H9 (cell line): ENCODE measurements around the gene VIM. TPM values are rescaled to one million over a fixed set of nuclear protein-coding genes. Genes with fewer than 3 reads are reported as not detected.

ENCODE experiments used
- DNase-seq: peaks from one replicate; pipeline ENCODE4 v3.0.0-alpha.2; 2017
- H2AFZ ChIP-seq: one replicate; pipeline ENCODE4 v1.6.1; 2013; ENCODE audit warnings: mild to moderate bottlenecking, low read length, control low read depth, moderate library complexity
- H2AK5ac ChIP-seq: 2 replicates; pipeline ENCODE4 v1.6.1; 2013; ENCODE audit warnings: low read length, control low read depth, mixed read lengths; ENCODE audit not compliant: insufficient read length
- H2BK120ac ChIP-seq: one replicate; pipeline ENCODE4 v1.6.1; 2013; ENCODE audit warnings: low read depth, mild to moderate bottlenecking, low read length, control low read depth, inconsistent platforms; ENCODE audit not compliant: poor library complexity, severe bottlenecking
- H2BK12ac ChIP-seq: 2 replicates; pipeline ENCODE4 v1.6.1; 2013; ENCODE audit warnings: low read length, control low read depth, mixed read lengths, low read depth; ENCODE audit not compliant: insufficient read length
- H2BK15ac ChIP-seq: 2 replicates; pipeline ENCODE4 v1.6.1; 2013; ENCODE audit warnings: low read depth, low read length, control low read depth
- H2BK20ac ChIP-seq: one replicate; pipeline ENCODE4 v1.6.1; 2013; ENCODE audit warnings: low read depth, mild to moderate bottlenecking, low read length, control low read depth, inconsistent platforms; ENCODE audit not compliant: poor library complexity, severe bottlenecking
- H2BK5ac ChIP-seq: 2 replicates; pipeline ENCODE4 v1.6.1; 2013; ENCODE audit warnings: low read length, control low read depth, mixed read lengths; ENCODE audit not compliant: insufficient read length
- H3K14ac ChIP-seq: 2 replicates; pipeline ENCODE4 v1.6.1; 2013; ENCODE audit warnings: low read length, control low read depth; ENCODE audit not compliant: insufficient read depth
- H3K18ac ChIP-seq: 2 replicates; pipeline ENCODE4 v1.6.1; 2013; ENCODE audit warnings: low read depth, mild to moderate bottlenecking, mixed read lengths, low read length, control low read depth; ENCODE audit not compliant: insufficient read length
- H3K23ac ChIP-seq: 2 replicates; pipeline ENCODE4 v1.6.1; 2013; ENCODE audit warnings: low read length, control low read depth, mixed read lengths, low read depth; ENCODE audit not compliant: insufficient read length
- H3K23me2 ChIP-seq: 2 replicates; pipeline ENCODE4 v1.6.1; 2013; ENCODE audit warnings: low read depth, mild to moderate bottlenecking, mixed read lengths, low read length, control low read depth; ENCODE audit not compliant: insufficient read length, poor library complexity, severe bottlenecking
- H3K27ac ChIP-seq: 2 replicates; pipeline ENCODE4 v1.5.1; 2013; ENCODE audit warnings: low read length, control low read depth, mixed read lengths, low read depth; ENCODE audit not compliant: insufficient read length
- H3K27me3 ChIP-seq: 2 replicates; pipeline ENCODE4 v1.6.1; 2013; ENCODE audit warnings: low read length, control low read depth, inconsistent platforms; ENCODE audit not compliant: insufficient read depth
- H3K4ac ChIP-seq: 2 replicates; pipeline ENCODE4 v1.6.1; 2013; ENCODE audit warnings: low read depth, mild to moderate bottlenecking, control low read depth, inconsistent platforms, low read length, moderate library complexity
- H3K4me1 ChIP-seq: 2 replicates; pipeline ENCODE4 v1.6.1; 2013; ENCODE audit warnings: low read length, control low read depth, inconsistent platforms; ENCODE audit not compliant: insufficient read depth
- H3K4me2 ChIP-seq: 2 replicates; pipeline ENCODE4 v1.6.1; 2013; ENCODE audit warnings: low read length, control low read depth, mixed read lengths; ENCODE audit not compliant: insufficient read length, insufficient read depth
- H3K56ac ChIP-seq: 2 replicates; pipeline ENCODE4 v1.6.1; 2013; ENCODE audit warnings: low read depth, mild to moderate bottlenecking, mixed read lengths, low read length, control low read depth; ENCODE audit not compliant: insufficient read length
- H3K79me1 ChIP-seq: 2 replicates; pipeline ENCODE4 v1.6.1; 2013; ENCODE audit warnings: low read depth, mild to moderate bottlenecking, moderate library complexity, low read length, control low read depth, inconsistent platforms; ENCODE audit not compliant: insufficient read depth, poor library complexity, severe bottlenecking
- H3K79me2 ChIP-seq: 2 replicates; pipeline ENCODE4 v1.6.1; 2013; ENCODE audit warnings: low read length, control low read depth, inconsistent platforms; ENCODE audit not compliant: insufficient read depth
- H3K9ac ChIP-seq: 2 replicates; pipeline ENCODE4 v1.6.1; 2013; ENCODE audit warnings: low read length, control low read depth, mixed read lengths; ENCODE audit not compliant: insufficient read length; ENCODE audit errors: extremely low read depth
- H3K9me3 ChIP-seq: one replicate; pipeline ENCODE4 v1.6.1; 2013; ENCODE audit warnings: low read depth, low read length, inconsistent platforms; ENCODE audit not compliant: control insufficient read depth
- H3T11ph ChIP-seq: one replicate; pipeline ENCODE4 v1.6.1; 2013; ENCODE audit warnings: mild to moderate bottlenecking, low read length, control low read depth, inconsistent platforms
- H4K20me1 ChIP-seq: one replicate; pipeline ENCODE4 v1.6.1; 2013; ENCODE audit not compliant: control insufficient read depth, insufficient read length, insufficient read depth
- H4K5ac ChIP-seq: 2 replicates; pipeline ENCODE4 v1.6.1; 2013; ENCODE audit warnings: low read depth, mild to moderate bottlenecking, mixed read lengths, low read length, control low read depth; ENCODE audit not compliant: insufficient read length
- H4K8ac ChIP-seq: replicated peaks from 2 replicates; pipeline ENCODE4 v1.6.1; 2013; ENCODE audit warnings: low read length, control low read depth, mixed read lengths, low read depth; ENCODE audit not compliant: insufficient read length
- H4K91ac ChIP-seq: 2 replicates; pipeline ENCODE4 v1.6.1; 2013; ENCODE audit warnings: low read depth, mild to moderate bottlenecking, moderate library complexity, mixed read lengths, low read length, control low read depth; ENCODE audit not compliant: insufficient read length
- H3K27ac Mint-ChIP-seq, 3 experiments: 2 replicates in 2 of 3; 3 replicates in 1 of 3; pipeline ENCODE4 v1.8.0; 2020 to 2021; ENCODE audit warnings: mixed read lengths in 3 of 3, mild to moderate bottlenecking in 1 of 3, moderate library complexity in 1 of 3
- H3K27me3 Mint-ChIP-seq: 2 replicates; pipeline ENCODE4 v1.8.0; 2021; ENCODE audit warnings: low read depth, mild to moderate bottlenecking, moderate library complexity, mixed read lengths
- H3K36me3 Mint-ChIP-seq, 3 experiments: 2 replicates in 2 of 3; 3 replicates in 1 of 3; pipeline ENCODE4 v1.8.0; 2020 to 2021; ENCODE audit warnings: low read depth in 3 of 3, mixed read lengths in 3 of 3; ENCODE audit not compliant: insufficient read depth in 1 of 3
- H3K4me1 Mint-ChIP-seq, 2 experiments: 2 replicates each; pipeline ENCODE4 v1.8.0; 2020; ENCODE audit warnings: mixed read lengths in 2 of 2
- H3K4me3 Mint-ChIP-seq, 2 experiments: 2 replicates in 1 of 2; 3 replicates in 1 of 2; pipeline ENCODE4 v1.8.0; 2020 to 2021; ENCODE audit warnings: mild to moderate bottlenecking in 2 of 2, mixed read lengths in 2 of 2, moderate library complexity in 1 of 2
- H3K9me3 Mint-ChIP-seq, 2 experiments: 2 replicates in 1 of 2; 3 replicates in 1 of 2; pipeline ENCODE4 v1.8.0; 2020; ENCODE audit warnings: mild to moderate bottlenecking in 2 of 2, mixed read lengths in 2 of 2, moderate library complexity in 1 of 2
- CTCF ChIP-seq: fragments of 200-600 bp; sonication (generic); conservative IDR thresholded peaks from 3 replicates; pipeline ENCODE4 v1.8.0; 2021; ENCODE audit warnings: antibody characterized with exemption, mild to moderate bottlenecking
- WGBS: extraction: QIAGEN DNeasy Blood & Tissue Kit; methylation state at CpG from one replicate; pipeline ENCODE4 v1.1.7; 2013; ENCODE audit warnings: missing lambda C conversion rate, low lambda C conversion rate, mixed read lengths; ENCODE audit not compliant: insufficient read length; ENCODE audit errors: extremely low coverage; 5-methylcytosine and 5-hydroxymethylcytosine counted together
- total RNA-seq: library from RNA; stranded (reverse); gene quantifications from 2 replicates; pipeline ENCODE4 v1.2.1, GENCODE V29; 2021

The VIM gene
- total RNA-seq, 1 experiment from 2014 or later: 232 TPM

GRCh38 chr10:17188644-17189172 lies 39.3 kb upstream of the VIM start:
- H3T11ph ChIP-seq: no peak overlapping the region

More at GRCh38 chr10:17188644-17189172, 39.3 kb upstream of the VIM start:
- H2BK12ac ChIP-seq: no peak overlapping the region
- no peak overlapping the region for H4K91ac ChIP-seq
- Mint-ChIP-seq H3K27ac (no peak overlapping the region), H3K27me3 (no peaks in the 10 kb centered on the region), H3K4me1 (peaks cover 11 to 14% of the 10 kb centered on the region in 2 experiments; a peak in 3 of 4 replicates), H3K4me3 (no peak overlapping the region), H3K9me3 (no peaks in the 10 kb centered on the region), H3K36me3 (no peaks in the 10 kb centered on the region)
- H3K4ac ChIP-seq: no peak overlapping the region
- no peaks in the 10 kb centered on the region for H4K20me1 ChIP-seq
- H3K56ac ChIP-seq: no peak overlapping the region
- H3K23ac ChIP-seq: no peak overlapping the region
- no peak overlapping the region for H3K9ac ChIP-seq
- no peak overlapping the region for H2AFZ ChIP-seq
- no peaks in the 10 kb centered on the region for H3K23me2 ChIP-seq
- H3K27ac ChIP-seq: no peak overlapping the region
- H3K4me2 ChIP-seq: no peak overlapping the region
- WGBS: no CpG with 5 or more reads among the region's 3 CpGs
- H3K79me2 ChIP-seq: no peaks in the 10 kb centered on the region
- H3K9me3 ChIP-seq: no peaks in the 10 kb centered on the region
- no peak overlapping the region for H2BK5ac ChIP-seq
- H2AK5ac ChIP-seq: no peak overlapping the region
- H3K18ac ChIP-seq: no peak overlapping the region
- DNase-seq: no peak
- H3K14ac ChIP-seq: no peak overlapping the region
- H2BK20ac ChIP-seq: no peak overlapping the region
- H3K4me1 ChIP-seq: no peaks in the 10 kb centered on the region
- H2BK120ac ChIP-seq: no peak overlapping the region
- H3K27me3 ChIP-seq: no peaks in the 10 kb centered on the region
- no peak overlapping the region for H2BK15ac ChIP-seq
- no peak overlapping the region for H4K5ac ChIP-seq
- peaks cover 2% of the 10 kb centered on the region for H3K79me1 ChIP-seq
- H4K8ac ChIP-seq: no peak overlapping the region
- TF ChIP-seq CTCF: no peak
